IPS-11a (cell line): ENCODE data around the gene CAMSAP1.

Experiments used
- H3K4me3 ChIP-seq: one replicate; pipeline ENCODE4 v1.5.1; 2013; ENCODE audit warnings: low read depth, low read length, control low read depth

The CAMSAP1 gene

DNA sequence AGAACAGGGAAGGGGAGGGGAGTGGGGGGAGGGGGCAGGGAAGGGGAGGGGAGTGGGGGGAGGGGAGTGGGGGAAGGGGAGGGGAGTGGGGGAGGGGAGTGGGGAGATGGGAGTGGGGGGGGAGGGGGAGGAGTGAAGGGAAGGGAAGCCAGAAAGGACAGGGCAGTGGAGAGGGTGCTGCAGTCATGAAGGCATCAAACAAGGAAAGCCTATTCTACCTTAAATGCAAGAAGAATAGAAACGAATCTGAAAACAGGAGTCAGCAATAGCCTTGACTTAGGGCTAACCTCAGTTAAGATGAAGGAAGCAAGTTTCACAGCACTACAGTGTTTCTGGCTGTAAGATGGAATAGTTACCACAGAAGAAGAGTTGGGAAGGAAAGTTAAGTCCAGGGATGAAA is 59.5 kb downstream of the CAMSAP1 start:
- no peak overlapping the region for H3K4me3 ChIP-seq

GRCh38 chr9:135840539-135840938 is 66.8 kb downstream of the CAMSAP1 start:
- H3K4me3 ChIP-seq, result no peak overlapping the region

- H3K4me3 ChIP-seq, result no peak overlapping the region
These were observed 67.2 kb downstream of the CAMSAP1 start for GRCh38 chr9:135840107-135840506.

DNA sequence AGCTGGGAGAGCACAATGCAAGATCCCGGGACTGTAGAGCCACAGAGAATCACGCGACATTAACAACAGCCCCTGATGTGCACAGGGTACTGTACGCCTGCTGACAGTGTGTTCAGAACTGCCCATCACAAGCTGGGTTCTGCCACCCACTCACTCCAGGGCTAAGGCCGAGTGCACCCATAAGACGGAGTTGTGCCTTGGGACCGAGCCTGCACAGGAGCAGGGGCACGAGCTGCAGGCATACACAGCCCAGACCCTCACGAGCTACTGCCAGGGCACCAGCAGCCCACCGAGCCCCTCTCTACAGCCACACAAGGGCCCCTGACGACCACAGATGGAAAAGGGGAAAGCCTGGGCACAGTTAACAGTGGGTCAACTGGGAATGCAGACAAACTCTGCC is 67.8 kb downstream of the CAMSAP1 start:
- no peak overlapping the region for H3K4me3 ChIP-seq

DNA sequence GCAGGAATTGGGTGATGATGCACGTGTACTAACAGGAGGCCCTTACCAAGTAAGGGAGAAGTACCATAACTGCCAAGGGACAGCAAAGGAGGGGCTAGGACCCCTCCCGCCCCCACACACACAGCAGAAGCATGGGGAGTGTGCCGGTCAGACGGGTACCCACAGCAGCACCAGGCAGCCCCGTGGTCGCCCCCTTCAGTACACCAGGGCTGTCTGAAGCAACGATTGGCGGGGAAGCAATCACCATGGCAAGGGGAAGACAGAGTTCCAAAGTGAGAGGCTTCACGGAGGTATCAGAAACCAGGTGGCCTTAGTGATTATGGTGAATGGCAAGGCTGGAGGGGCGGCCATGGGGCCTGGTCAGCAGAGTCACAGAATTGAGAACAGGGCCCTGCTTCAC is 72.2 kb downstream of the CAMSAP1 start:
- no peak overlapping the region for H3K4me3 ChIP-seq

DNA sequence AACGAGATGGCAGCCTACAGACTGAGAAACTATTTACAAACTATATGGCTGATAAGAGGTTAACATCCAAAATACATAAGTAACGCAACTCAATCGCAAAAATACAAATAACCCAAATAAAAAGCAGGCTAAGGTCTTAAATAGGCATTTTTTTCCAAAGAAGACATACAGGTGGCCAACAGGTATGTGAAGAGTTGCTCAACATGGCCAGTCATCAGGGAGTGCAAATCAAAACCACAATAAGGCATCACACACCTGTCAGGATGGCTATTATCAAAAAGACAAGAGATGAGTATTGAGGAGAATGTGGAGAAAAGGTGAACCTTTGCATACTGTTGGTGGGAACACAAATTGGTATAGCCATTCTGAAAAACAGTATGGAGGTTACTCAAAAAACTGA is 73.5 kb downstream of the CAMSAP1 start:
- H3K4me3 ChIP-seq, result no peak overlapping the region

GRCh38 chr9:135830496-135830895 is 76.8 kb downstream of the CAMSAP1 start:
- no peak overlapping the region for H3K4me3 ChIP-seq

GRCh38 chr9:135828656-135829055 is 78.7 kb downstream of the CAMSAP1 start:
- H3K4me3 ChIP-seq, result no peak overlapping the region

DNA sequence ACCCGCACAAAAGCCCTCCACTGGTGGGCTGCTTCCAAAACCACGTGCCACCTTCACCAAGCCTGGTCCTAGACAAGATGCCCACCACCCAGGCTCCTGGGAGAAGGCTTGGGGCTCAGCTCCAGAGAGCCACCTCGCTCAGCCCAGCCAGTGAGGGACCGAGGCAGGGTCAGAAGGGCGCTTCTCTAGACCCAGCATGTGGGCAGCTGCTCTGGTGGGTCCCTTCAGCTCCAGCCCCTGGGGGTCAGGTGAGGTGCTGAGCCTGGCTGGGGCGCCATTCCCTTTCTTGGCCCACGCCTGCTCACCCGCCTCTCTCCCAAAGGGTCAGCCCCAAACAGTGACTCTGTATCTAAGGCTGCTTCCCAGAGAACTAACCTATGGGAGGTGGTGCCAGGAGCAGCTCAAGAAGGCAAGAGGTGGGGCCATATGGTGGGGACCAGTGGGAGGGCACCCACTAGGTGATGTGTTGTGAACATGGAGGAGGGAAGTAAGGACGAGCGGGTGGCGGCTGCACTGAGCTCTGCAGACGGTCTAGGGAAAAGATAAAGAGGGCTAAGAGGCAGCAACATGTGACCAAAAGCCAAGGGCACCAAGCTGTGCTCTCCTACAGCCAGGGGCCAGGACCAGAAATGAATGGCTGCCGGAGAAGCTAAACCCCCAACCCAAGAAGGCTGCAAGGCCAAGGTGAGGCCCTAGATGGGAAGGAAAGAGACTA is 79.3 kb downstream of the CAMSAP1 start:
- no peak overlapping the region for H3K4me3 ChIP-seq

DNA sequence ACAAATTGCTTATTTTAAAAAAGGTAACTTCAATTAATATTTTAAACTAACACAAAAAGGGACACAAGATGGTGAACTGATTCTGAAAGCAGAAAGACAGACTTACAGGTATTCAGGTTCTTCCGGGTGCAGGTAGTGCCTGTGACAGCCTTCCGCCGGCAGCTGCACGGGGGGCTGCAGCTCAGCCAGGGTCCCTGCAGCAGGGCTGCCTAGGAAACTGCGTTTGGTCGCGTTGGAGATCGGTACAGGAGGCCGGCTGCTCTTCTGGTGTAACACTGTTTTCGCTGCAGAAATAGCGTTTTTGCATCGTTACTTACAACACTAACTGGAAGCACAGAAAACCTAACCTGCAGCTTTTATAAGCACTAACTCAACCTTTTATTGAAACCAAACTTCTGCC is 80.0 kb downstream of the CAMSAP1 start:
- H3K4me3 ChIP-seq, result no peak overlapping the region

DNA sequence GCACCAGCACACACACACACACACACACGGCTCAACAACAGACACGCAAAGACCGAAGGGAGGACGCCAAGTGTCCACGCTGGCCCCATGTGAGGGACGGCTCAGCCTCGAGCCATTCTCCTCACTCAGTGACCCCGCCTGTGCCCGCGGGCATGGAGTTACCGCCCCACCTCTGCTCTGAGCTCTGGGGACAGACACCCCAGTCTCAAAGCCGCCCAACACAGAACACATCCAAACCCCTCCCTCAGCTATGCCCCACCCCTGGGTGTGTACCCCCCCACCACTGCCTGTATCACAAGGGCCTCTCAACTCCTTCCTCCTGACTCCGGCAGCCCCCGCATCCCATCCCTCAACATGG is 81.2 kb downstream of the CAMSAP1 start:
- no peak overlapping the region for H3K4me3 ChIP-seq

GRCh38 chr9:135825435-135826187 is 81.7 kb downstream of the CAMSAP1 start:
- H3K4me3 ChIP-seq, result no peak overlapping the region

DNA sequence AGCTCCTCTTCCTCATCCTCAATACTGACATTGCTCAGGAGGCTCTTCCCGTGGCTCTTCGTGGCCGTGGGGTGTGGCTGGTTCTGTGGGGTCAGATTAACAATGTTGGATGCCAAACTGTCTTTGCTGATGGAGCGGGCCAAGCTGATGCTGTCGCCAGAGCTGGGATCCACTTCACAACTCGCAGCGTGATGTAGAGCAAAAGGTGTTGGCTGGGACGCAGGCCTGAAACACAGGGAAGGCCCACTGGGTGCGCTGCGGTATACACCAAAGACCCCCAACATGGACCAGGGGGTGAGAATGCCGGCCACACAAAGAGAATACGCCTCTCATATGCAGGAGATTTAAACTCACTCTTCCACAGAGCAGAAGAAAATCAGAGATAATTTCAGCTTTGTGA is 84.3 kb downstream of the CAMSAP1 start:
- no peak overlapping the region for H3K4me3 ChIP-seq

DNA sequence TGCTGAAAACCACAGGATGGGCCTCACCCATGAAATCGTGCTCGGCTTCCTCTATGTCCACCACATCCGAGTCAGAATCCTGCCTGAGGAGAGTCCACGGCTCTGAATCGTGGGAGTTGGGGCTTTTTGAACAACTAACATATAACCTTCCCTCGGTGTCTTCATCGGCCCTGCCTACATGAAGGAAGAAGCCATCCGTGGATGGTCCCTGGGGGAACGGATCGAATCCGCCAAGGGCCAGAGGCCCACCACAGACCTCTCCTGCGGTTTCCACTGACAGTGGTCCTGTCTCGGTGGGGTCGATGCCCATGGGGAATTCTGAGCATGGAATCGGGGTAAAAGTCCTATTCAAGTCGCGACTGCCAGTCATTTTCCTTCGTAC is 85.0 kb downstream of the CAMSAP1 start:
- no peak overlapping the region for H3K4me3 ChIP-seq

DNA sequence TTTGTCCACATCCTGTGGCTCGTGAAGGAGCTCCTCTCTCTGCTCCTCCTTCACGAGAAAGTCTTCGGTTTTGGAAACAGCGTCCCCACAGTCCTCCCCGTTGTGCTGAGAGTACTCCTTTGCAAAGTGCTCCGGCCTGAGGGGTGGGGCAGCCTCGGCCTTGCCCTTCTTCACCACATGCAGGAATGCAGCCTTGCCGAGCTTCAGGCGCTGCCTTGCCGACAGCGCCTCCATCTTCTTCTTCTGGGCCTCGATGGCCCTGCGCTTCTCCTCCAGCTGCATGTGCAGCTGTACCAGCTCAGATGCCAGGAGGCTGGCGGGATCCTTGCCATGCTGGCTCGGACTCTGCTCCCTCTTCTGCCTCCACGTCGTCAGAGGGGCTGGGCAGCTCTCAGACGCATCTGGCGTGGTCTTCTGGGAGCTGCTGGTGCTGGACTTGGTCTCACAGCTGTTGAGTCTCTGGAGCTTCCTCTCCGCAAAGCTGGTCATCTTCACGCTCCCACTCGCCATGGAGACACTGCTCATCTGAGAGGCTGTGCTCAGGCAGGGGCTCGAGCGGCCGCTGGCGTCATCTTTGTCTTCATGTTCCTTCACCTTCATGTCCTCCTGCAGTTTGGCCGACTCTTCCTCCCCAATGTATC is 85.5 kb downstream of the CAMSAP1 start:
- no peak overlapping the region for H3K4me3 ChIP-seq

GRCh38 chr9:135821116-135821515 is 86.2 kb downstream of the CAMSAP1 start:
- no peak overlapping the region for H3K4me3 ChIP-seq

- no peak overlapping the region for H3K4me3 ChIP-seq
These were observed 86.7 kb downstream of the CAMSAP1 start for GRCh38 chr9:135820661-135821060.

GRCh38 chr9:135819905-135820304 is 87.4 kb downstream of the CAMSAP1 start:
- no peak overlapping the region for H3K4me3 ChIP-seq

DNA sequence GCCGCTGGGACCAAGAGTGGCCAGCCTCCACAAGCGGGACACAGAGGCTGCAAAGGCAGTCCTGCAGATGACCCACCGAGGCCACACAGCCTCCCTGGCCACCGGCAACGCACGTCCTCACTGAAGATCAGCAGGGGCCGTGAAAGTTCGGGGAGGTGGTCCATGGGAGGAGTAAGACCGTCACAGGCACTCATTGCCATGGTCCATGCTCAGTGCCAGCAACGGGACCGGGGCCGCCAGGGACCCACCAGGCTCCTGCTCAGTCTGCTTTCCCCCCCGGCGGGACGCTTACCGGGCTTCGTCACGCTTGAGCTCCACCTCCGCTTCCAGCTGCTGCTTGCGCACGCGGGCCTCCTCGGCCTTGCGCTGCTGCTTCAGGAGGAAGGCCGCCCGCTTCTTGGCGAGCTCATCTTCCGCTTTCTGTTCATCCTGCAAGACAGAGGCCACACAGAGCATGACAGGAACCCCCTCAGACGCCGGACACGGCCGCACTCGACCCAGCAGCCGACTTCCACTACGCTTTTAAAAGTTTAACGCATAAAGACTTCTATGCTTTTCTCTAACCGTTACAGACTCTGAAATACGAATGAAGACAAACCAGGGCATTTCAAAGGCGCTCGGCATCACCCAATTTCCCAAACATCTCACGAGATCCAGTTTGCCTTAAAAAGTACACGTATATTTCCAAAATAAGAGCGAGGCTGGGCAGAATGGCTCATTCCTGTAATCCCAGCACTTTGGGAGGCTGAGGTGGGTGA is 88.4 kb downstream of the CAMSAP1 start:
- no peak overlapping the region for H3K4me3 ChIP-seq

DNA sequence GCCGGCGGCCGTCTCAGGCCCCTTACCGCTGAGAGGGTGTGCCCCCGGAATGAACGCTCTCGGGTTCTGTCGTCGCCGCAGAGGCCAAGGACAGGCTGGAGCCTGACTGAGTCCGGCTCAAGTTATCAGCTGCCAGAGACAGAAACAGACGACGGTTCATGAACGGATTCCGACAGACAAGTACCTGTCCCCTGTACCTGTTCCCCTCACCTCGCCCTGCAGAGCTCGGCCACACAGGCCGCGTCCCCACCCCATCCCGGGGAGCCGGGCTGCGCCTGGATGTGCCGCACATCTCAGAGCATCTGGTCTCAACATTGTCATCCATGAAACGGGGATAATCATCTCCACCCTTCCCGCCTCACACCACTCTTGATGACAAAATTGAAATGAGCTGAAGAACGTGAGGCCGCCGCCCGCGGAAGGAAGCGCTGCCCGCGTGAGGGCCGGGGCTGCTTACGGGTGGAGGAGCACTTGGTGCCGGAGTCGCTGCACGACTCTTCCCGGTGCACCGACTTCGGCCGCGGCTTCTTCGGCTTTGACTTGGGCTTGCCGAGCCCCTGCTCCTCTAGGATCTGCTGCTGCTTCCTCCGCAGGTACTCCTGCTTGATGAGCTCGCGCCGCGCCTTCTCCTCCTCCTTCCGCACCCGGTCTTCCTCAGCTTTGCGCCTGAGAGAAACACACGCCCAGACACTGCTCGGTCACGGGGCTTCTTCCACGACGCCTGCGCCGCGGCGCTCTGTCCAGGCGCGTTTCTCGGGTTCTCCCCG is 89.2 kb downstream of the CAMSAP1 start:
- no peak overlapping the region for H3K4me3 ChIP-seq

DNA sequence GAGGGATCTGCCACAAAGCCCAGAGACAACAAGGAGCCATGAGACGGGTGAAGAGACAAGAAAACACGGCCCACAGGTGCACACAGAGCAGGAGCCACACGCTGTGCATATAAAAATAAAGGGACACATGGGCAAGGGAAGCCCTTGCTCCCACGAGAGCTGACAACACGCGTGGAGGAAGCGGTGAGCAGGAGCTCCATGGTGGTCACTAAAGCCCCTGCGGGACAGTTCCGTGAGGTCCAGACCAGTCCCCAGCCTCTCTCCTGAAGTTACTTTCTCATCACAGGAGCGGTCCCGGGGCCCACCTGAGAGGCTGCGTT is 90.7 kb downstream of the CAMSAP1 start:
- H3K4me3 ChIP-seq, result no peak overlapping the region
